C4-2B (cell line): ENCODE results near the gene CDC73.

Experiments used
- CTCF ChIP-seq: fragments of 450-650 bp; conservative IDR thresholded peaks from 2 replicates; pipeline ENCODE4 v1.5.1; 2017; ENCODE audit warnings: mild to moderate bottlenecking
- ZFX ChIP-seq: fragments of 450-650 bp; IDR thresholded peaks from 2 replicates; pipeline ENCODE4 v1.6.1; 2017

GRCh38 chr1:193189442-193190095 is 67.7 kb downstream of the CDC73 start:
- no peak for TF ChIP-seq CTCF
- TF ChIP-seq ZFX: no peak
